Cardiac fibroblast (primary cell): ENCODE data around the gene SUV39H2.

ENCODE experiments used
- DNase-seq, 2 donors: peaks; one replicate each; pipeline versions ENCODE4 v3.0.0 to v3.0.0-alpha.2; 2010; ENCODE audit warnings: low read depth in 2 of 2
- H3K4me3 ChIP-seq, 2 donors: replicated peaks in 1 of 2; 1 replicate in 1 of 2; 2 replicates in 1 of 2; pipeline ENCODE4 v1.5.1; 2011; ENCODE audit warnings: low read depth in 2 of 2, low read length in 2 of 2, mild to moderate bottlenecking in 2 of 2, moderate library complexity in 1 of 2
- TF ChIP-seq, protein P1 (sequence below): IDR thresholded peaks from one replicate; pipeline ENCODE4 v1.5.1; 2011; ENCODE audit warnings: low read depth, mild to moderate bottlenecking, low read length, inconsistent platforms

SUV39H2 gene

GRCh38 chr10:14838582-14839304 lies 39.9 kb upstream of the SUV39H2 start:
- TF ChIP-seq, protein P1, sequence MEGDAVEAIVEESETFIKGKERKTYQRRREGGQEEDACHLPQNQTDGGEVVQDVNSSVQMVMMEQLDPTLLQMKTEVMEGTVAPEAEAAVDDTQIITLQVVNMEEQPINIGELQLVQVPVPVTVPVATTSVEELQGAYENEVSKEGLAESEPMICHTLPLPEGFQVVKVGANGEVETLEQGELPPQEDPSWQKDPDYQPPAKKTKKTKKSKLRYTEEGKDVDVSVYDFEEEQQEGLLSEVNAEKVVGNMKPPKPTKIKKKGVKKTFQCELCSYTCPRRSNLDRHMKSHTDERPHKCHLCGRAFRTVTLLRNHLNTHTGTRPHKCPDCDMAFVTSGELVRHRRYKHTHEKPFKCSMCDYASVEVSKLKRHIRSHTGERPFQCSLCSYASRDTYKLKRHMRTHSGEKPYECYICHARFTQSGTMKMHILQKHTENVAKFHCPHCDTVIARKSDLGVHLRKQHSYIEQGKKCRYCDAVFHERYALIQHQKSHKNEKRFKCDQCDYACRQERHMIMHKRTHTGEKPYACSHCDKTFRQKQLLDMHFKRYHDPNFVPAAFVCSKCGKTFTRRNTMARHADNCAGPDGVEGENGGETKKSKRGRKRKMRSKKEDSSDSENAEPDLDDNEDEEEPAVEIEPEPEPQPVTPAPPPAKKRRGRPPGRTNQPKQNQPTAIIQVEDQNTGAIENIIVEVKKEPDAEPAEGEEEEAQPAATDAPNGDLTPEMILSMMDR: no peak
- H3K4me3 ChIP-seq: peak overlapping the region; percentile 99 to 100
- peak; percentile 16 to 26 for DNase-seq

DNA sequence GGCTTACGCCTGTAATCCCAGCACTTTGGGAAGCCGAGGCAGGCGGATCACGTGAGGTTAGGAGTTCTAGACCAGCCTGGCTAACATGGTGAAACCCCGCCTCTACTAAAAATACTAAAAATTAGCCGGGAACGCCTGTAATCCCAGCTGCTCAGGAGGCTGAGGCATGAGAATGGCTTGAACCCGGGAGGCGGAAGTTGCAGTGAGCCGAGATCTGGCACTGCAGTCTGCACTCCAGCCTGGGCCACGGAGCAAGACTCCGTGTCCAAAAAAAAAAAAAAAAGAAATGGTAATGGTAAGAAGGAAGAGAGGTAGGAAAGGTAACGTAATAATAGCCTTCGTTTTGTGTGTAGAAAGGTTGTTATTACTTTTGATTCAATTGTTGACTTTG lies 39.4 kb upstream of the SUV39H2 start:
- peak in 1 of 2 donors; percentile 38 for DNase-seq
- TF ChIP-seq, protein P1: no peak
- peak overlapping the region; percentile 99 to 100 for H3K4me3 ChIP-seq

GRCh38 chr10:14840178-14840577 lies 38.5 kb upstream of the SUV39H2 start:
- TF ChIP-seq, protein P1: no peak
- no peak overlapping the region for H3K4me3 ChIP-seq
- no peak for DNase-seq

DNA sequence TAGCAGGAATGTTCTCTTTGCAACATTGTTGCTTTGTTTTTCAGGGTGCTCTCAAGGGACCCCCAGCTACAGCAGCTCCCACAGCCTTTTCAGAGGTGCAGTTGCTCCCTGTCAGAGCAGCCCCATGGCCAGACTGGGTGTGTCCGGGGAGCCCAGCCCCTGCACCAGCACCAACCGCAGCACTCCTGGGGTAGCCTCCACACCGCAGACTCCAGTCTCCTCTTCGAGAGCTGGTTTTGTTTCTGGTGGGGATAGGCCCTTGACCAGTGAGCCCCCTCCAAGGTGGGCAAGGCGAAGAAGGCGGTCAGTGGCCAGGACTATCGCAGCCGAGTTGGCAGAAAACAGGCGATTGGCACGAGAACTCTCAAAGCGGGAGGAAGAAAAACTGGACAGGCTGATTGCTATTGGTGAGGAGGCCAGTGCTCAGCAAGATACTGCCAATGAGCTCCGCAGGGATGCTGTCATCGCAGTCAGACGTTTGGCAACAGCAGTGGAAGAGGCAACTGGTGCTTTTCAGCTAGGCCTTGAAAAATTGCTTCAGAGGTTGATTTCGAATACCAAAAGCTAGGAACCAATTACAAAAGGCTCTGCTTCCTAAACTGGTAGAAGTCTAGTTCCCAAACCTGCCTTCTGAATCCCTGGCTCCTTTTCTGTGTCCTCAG lies 35.2 kb upstream of the SUV39H2 start:
- no peak overlapping the region for H3K4me3 ChIP-seq
- no peak for DNase-seq
- TF ChIP-seq, protein P1: no peak

DNA sequence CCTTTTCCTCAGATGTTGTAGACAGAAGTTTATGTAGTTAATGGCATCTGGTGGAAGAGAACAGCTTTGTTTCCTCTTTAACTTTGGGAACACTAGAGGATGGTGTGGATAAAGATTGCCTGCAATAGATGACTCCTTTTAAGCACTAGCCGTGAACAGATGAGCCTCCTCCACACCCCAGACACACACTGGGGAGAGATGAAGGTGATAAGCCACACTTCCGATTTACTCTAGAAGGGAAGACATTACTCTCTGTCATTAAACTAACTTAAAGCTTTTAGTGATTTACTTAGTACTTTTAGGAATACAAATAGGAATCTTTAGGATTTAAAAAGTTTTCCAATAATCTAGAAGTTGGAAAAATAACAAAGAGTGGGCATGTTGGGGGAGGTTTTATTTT lies 33.7 kb upstream of the SUV39H2 start:
- no peak for DNase-seq
- no peak overlapping the region for H3K4me3 ChIP-seq
- TF ChIP-seq, protein P1: no peak

DNA sequence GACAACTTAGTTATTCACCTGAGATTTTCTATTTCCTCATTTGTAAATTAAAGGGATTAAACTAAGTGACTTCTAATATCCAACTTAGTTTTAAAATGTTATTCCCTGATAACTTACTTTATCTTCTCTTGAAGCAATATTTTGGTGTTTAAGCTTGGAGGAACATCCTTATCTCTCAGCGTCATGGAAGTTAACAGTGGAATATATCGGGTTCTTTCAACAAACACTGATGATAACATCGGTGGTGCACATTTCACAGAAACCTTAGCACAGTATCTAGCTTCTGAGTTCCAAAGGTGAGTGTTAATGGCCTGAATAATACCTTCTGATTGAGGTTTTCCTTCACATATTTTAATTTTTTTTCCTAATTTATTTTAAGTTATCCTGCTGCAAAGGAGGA lies 26.4 kb upstream of the SUV39H2 start:
- no peak for DNase-seq
- H3K4me3 ChIP-seq: no peak overlapping the region
- TF ChIP-seq, protein P1: no peak
